Measurements from ENCODE around the gene PRKCE.

GRCh38 chr2:45690231-45690630, 38.8 kb downstream of the PRKCE start:
- TF ChIP-seq POLR2A (IDR thresholded peaks at IDR 0.05) (no peak), CTCF (IDR thresholded peaks at IDR 0.05) (no peak)

All from body of pancreas (tissue), 4 donors.